ENCODE results near the gene TBC1D7. TPM values are rescaled to one million over a fixed set of nuclear protein-coding genes. Genes with fewer than 3 reads are reported as not detected.

Gene TBC1D7
- total and polyA plus RNA-seq, 10 of the 15 experiments (the other 5 are each of a cell fraction or from before 2014, with no cell fraction given) = 20.1 to 65.9 (median 31.3) TPM

DNA sequence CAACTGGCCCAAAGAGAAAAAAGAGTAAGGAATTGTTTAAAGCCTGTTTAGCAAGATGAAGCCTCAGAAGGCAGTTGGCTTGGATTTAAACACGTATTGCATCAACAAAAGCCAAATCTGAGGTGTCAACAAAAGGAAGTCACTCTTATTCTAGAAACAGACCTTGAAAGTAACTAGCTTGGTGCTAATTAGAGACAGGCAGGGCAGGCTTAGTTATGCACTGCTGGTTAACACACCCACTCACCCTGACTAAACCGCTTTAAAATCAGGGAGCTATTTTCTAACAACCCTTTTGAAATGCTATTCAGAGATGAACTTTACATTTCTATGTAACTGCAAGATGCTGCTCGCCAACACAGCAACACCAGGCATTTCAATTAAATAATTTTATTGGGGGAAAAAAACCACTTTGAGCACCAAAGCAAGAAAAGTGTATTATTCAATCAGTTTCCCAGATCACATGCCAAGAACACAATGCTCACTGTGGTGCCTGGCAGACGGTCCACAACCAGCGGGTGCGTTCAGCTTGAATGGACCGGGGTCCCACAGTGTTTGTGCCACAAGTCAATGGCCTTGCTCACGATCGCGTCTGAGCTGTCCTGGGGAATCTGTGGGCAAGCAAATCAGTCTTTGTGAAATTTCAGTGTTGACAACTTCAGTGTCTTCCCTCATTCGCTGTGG is 23.6 kb downstream of the TBC1D7 start (continued):
- TF ChIP-seq, protein P1, sequence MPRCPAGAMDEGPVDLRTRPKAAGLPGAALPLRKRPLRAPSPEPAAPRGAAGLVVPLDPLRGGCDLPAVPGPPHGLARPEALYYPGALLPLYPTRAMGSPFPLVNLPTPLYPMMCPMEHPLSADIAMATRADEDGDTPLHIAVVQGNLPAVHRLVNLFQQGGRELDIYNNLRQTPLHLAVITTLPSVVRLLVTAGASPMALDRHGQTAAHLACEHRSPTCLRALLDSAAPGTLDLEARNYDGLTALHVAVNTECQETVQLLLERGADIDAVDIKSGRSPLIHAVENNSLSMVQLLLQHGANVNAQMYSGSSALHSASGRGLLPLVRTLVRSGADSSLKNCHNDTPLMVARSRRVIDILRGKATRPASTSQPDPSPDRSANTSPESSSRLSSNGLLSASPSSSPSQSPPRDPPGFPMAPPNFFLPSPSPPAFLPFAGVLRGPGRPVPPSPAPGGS (IDR thresholded peaks at IDR 0.05; ENCODE audit: borderline replicate concordance, insufficient read depth, low read depth, low read length, poor library complexity, severe bottlenecking) = peak; percentile 26
- TF ChIP-seq NFYB (IDR thresholded peaks at IDR 0.05; ENCODE audit: insufficient read depth, low read depth, low read length) = no peak
- no peak for TF ChIP-seq IRF4 (IDR thresholded peaks at IDR 0.05; ENCODE audit: low read depth, low read length)
- no peak; the same call in 1 of the 2 replicates for TF ChIP-seq JUNB (IDR thresholded peaks at IDR 0.05)
- TF ChIP-seq, protein P2, sequence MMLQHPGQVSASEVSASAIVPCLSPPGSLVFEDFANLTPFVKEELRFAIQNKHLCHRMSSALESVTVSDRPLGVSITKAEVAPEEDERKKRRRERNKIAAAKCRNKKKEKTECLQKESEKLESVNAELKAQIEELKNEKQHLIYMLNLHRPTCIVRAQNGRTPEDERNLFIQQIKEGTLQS (IDR thresholded peaks at IDR 0.05; ENCODE audit: borderline replicate concordance, extremely low read depth, low read depth, low read length) = no peak
- TF ChIP-seq YY1 (IDR thresholded peaks at IDR 0.05; ENCODE audit: low read depth, low read length) = no peak
- TF ChIP-seq KLF5 (IDR thresholded peaks at IDR 0.05; ENCODE audit: partially characterized antibody) = no peak
- TF ChIP-seq ASH2L (IDR thresholded peaks at IDR 0.05; ENCODE audit: borderline replicate concordance, low read depth) = no peak
- TF ChIP-seq, protein P3, sequence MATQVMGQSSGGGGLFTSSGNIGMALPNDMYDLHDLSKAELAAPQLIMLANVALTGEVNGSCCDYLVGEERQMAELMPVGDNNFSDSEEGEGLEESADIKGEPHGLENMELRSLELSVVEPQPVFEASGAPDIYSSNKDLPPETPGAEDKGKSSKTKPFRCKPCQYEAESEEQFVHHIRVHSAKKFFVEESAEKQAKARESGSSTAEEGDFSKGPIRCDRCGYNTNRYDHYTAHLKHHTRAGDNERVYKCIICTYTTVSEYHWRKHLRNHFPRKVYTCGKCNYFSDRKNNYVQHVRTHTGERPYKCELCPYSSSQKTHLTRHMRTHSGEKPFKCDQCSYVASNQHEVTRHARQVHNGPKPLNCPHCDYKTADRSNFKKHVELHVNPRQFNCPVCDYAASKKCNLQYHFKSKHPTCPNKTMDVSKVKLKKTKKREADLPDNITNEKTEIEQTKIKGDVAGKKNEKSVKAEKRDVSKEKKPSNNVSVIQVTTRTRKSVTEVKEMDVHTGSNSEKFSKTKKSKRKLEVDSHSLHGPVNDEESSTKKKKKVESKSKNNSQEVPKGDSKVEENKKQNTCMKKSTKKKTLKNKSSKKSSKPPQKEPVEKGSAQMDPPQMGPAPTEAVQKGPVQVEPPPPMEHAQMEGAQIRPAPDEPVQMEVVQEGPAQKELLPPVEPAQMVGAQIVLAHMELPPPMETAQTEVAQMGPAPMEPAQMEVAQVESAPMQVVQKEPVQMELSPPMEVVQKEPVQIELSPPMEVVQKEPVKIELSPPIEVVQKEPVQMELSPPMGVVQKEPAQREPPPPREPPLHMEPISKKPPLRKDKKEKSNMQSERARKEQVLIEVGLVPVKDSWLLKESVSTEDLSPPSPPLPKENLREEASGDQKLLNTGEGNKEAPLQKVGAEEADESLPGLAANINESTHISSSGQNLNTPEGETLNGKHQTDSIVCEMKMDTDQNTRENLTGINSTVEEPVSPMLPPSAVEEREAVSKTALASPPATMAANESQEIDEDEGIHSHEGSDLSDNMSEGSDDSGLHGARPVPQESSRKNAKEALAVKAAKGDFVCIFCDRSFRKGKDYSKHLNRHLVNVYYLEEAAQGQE (IDR thresholded peaks at IDR 0.05; ENCODE audit: low read depth, low read length) = no peak
- no peak for TF ChIP-seq NFXL1 (IDR thresholded peaks at IDR 0.05; ENCODE audit: borderline replicate concordance)
- TF ChIP-seq MYC (IDR thresholded peaks at IDR 0.05; ENCODE audit: insufficient read depth, insufficient read length, insufficient replicate concordance, low read length, severe bottlenecking) = no peak
- TF ChIP-seq GATAD2B (conservative IDR thresholded peaks at IDR 0.05; ENCODE audit: low read depth) = no peak
- TF ChIP-seq BMI1 (IDR thresholded peaks at IDR 0.05; ENCODE audit: borderline replicate concordance) = no peak
- no peak for TF ChIP-seq RELA (IDR thresholded peaks at IDR 0.05; ENCODE audit: borderline replicate concordance, partially characterized antibody)
- TF ChIP-seq, protein P4, sequence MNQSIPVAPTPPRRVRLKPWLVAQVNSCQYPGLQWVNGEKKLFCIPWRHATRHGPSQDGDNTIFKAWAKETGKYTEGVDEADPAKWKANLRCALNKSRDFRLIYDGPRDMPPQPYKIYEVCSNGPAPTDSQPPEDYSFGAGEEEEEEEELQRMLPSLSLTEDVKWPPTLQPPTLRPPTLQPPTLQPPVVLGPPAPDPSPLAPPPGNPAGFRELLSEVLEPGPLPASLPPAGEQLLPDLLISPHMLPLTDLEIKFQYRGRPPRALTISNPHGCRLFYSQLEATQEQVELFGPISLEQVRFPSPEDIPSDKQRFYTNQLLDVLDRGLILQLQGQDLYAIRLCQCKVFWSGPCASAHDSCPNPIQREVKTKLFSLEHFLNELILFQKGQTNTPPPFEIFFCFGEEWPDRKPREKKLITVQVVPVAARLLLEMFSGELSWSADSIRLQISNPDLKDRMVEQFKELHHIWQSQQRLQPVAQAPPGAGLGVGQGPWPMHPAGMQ (IDR thresholded peaks at IDR 0.05; ENCODE audit: borderline replicate concordance) = no peak
- no peak for TF ChIP-seq HCFC1 (IDR thresholded peaks at IDR 0.05; ENCODE audit: low read length)
- TF ChIP-seq, protein P5, sequence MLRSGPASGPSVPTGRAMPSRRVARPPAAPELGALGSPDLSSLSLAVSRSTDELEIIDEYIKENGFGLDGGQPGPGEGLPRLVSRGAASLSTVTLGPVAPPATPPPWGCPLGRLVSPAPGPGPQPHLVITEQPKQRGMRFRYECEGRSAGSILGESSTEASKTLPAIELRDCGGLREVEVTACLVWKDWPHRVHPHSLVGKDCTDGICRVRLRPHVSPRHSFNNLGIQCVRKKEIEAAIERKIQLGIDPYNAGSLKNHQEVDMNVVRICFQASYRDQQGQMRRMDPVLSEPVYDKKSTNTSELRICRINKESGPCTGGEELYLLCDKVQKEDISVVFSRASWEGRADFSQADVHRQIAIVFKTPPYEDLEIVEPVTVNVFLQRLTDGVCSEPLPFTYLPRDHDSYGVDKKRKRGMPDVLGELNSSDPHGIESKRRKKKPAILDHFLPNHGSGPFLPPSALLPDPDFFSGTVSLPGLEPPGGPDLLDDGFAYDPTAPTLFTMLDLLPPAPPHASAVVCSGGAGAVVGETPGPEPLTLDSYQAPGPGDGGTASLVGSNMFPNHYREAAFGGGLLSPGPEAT (IDR thresholded peaks at IDR 0.05; ENCODE audit: low read depth) = peak; percentile 69
- TF ChIP-seq SREBF2 (IDR thresholded peaks at IDR 0.05; ENCODE audit: low read length) = no peak
- peak; percentile 94 for TF ChIP-seq MTA2 (IDR thresholded peaks at IDR 0.05; ENCODE audit: low read depth)

Measured in GM12878 (cell line).